ENCODE measurements around the gene OR6K6.
A peak's percentile ranks its signal among the peaks of the same experiment; 100 is the strongest.

The OR6K6 gene

GRCh38 chr1:158754420-158754819, at the start of gene OR6K6:
Gene OR6K6 (plus strand): TSS chr1:158754720. CDS start chr1:158754888, 168 bp downstream.
- no peak for DNase-seq (ENCODE audit: low read depth)

- DNase-seq (ENCODE audit: low read depth): no peak
Measured at GRCh38 chr1:158706096-158706495, 48.4 kb upstream of the OR6K6 start.

DNA sequence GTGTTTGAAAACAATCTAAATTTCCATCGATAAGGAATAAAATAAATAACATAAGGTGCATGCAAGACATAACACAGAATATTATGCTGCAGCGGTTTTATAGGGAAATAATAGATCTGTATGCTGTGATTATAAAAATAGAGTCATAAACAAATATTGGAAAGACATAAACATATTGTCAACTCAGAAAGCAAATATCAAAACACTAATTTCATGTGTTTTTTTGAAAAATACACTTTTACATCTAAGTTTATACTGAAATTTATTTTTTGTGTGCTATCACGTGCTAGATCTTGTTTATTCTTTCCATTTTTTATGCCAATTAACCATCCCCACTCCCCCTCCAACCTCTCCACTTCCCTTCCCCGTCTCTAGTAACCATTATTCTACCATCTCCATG, 43.4 kb upstream of the OR6K6 start:
- no peak for DNase-seq (ENCODE audit: low read depth)

DNA sequence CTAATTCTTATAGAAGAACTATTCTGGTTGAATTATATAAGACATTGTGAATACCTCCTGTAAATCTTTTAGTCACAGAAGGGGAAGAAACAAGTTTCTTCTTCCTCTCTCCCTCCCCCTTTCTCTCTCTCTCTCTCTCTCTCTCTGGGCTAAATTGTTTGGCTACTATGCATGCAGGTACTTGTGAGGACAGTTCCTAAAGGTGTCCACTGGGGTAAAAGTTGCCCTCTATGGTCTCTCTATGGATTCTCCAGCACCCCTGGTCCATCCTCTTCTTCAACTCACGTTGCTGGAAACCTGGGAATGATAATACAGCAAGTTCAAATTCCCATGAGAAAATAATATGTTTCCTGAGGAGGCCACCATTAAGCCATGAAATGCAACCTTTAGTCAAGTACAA, 39.8 kb upstream of the OR6K6 start:
- DNase-seq (ENCODE audit: low read depth): no peak

DNA sequence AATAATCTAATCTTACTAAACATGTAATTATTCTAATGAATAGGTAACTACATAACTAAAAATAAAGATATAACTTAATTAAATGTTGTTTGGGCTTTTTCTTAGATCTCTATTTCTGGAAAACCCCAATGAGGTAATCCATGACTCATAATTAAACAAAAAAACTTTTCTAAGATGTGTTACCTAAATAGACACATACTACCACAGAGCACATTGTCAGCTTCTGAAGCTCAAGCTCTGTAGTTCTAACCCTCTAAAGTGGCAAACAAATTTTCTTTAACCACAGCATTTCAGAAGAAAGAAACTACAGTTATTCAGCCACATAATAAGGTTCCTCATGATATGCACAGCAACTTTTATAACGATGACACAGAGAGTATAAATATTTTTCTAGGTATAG, 38.2 kb upstream of the OR6K6 start:
- DNase-seq (ENCODE audit: low read depth): no peak

GRCh38 chr1:158717344-158717743, 37.2 kb upstream of the OR6K6 start:
- no peak for DNase-seq (ENCODE audit: low read depth)

- no peak for DNase-seq (ENCODE audit: low read depth)
Measured at GRCh38 chr1:158719664-158720063, 34.9 kb upstream of the OR6K6 start.

GRCh38 chr1:158720620-158721019, 33.9 kb upstream of the OR6K6 start, which contains the start of gene OR6K3:
Gene OR6K3 (minus strand): TSS chr1:158720720. CDS start chr1:158718115, 2,605 bp downstream.
- DNase-seq (ENCODE audit: low read depth): no peak

GRCh38 chr1:158724442-158724841, 30.1 kb upstream of the OR6K6 start:
- no peak for DNase-seq (ENCODE audit: low read depth)

DNA sequence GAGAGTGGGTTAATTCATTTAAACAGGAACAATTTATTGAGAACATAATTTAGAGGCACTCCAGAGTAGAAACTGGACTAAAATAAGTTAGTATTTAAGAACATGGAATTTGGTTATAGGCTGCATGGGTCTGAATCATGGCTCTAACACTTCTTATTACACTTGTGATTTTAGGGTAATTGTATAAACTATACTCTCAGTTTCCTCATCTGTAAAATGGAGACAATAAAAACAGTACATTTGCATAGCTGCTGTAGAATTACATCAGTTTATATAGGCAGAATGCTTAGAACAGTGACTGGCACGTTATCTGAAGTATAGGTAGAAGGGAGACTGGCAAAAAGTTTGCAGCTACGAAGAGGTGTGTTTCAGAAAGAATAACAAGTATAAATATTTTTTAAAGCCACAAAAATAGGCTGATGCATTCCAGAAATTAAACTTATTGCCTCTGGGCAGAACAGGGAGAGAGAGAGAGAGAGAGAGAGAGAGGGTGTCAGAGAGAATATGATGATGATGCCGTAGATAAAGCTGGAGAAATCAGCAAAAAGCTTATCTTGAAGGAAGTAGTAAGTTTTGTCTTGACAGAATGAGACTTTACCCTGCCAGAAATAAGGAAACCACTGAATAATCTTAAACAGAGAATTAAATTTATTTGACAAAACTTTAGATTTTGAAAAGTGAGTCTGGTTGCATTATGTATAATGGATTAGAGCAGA, 25.9 kb upstream of the OR6K6 start:
- DNase-seq (ENCODE audit: low read depth): no peak

GRCh38 chr1:158730453-158730852, 24.1 kb upstream of the OR6K6 start:
- DNase-seq (ENCODE audit: low read depth): no peak

- DNase-seq (ENCODE audit: low read depth): no peak
Measured at GRCh38 chr1:158731707-158732106, 22.8 kb upstream of the OR6K6 start.

DNA sequence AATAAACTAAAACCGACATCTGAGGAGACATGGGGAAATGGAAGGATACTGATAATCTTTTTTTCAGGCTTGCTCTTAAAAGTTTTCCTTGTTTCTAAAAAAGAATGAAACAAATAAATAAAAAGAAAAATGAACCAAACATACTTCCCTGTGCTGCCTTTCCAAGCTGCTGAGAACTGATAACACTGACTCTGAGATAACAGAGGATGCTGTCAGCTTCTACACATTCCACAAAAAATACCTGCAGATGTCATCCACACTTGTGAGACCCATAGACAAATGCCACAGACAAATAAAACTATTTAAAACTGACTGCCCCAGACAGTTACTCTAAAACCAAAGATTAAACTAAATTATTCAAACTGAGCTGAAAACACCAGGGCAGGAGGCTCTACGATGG, 22.0 kb upstream of the OR6K6 start:
- no peak for DNase-seq (ENCODE audit: low read depth)

DNA sequence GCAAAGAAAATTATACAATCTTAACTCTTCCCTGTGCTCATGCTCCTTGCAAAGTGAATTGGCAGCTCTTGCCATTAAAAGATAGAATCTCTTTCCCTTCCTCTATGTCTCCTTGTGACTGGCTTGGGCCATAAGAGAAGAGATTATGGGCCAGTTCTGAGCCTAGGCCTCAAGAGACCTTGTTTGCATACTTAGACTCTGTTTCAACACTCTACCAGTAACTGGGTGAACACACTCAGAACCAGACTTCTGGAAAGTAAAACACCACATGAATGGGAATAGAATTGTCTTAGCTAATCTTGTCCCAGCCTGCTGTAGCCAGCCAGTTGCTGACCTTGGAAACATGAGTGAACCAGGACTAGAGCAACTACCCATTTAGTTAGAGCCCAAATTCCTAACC, 18.7 kb upstream of the OR6K6 start:
- DNase-seq (ENCODE audit: low read depth): no peak

DNA sequence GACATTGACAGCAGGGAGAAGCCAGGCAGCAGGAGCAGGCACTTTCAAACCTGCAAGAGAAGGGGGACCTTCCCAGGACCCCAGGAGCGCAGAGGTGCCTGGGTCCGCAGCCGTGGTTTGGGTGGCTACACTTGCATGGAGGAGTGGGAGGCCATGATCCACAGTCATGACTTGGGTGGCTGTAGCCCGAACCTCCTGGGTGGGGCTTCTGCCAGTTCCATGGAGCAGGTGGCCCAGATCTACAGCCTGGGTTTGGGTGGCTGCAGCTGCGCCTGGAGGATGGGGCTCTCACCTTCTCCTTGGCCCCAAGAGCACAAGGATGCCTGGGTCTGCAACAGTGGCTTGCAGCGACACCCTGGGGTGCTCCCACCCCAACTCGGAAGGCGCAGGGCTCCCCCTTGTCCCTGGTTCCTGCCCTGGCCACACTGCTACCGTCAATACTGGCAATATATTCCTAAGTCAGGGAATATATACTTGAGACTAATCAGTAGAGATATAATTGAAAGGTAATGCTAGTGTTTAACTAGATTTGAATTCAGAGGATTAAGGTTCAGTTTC, 2.3 kb upstream of the OR6K6 start:
- no peak for DNase-seq (ENCODE audit: low read depth)

GRCh38 chr1:158771950-158772866, 17.7 kb downstream of the OR6K6 start, which contains the start of gene OR6N1:
Gene OR6N1 (minus strand): TSS chr1:158772195. CDS start chr1:158766682, 5,513 bp downstream.
- DNase-seq (ENCODE audit: low read depth): no peak

GRCh38 chr1:158781104-158781503, 26.6 kb downstream of the OR6K6 start, which contains the start of gene OR6N2:
Gene OR6N2 (minus strand): TSS chr1:158781204. CDS start chr1:158777635, 3,569 bp downstream.
- DNase-seq (ENCODE audit: low read depth): no peak

DNA sequence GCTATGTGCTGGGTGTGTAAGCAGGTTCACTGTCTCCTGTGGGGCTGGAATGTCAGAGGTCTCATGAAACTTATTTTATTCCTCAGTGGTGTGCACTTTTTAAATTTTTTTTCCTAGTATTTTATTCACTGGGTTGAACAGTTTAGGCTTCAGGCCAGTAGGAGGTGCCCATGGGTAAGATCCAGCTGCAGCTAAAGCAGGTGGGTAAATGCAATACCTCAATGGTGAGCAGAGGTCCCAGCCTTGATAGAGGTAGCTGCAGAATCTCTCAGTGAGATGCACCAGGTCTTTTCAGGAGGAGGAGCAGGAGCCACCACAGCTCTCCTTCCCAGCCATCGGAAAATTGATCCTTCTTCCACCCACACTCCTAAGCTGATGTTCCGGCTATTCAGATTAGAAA, 39.1 kb downstream of the OR6K6 start:
- DNase-seq (ENCODE audit: low read depth): peak; percentile 19

DNA sequence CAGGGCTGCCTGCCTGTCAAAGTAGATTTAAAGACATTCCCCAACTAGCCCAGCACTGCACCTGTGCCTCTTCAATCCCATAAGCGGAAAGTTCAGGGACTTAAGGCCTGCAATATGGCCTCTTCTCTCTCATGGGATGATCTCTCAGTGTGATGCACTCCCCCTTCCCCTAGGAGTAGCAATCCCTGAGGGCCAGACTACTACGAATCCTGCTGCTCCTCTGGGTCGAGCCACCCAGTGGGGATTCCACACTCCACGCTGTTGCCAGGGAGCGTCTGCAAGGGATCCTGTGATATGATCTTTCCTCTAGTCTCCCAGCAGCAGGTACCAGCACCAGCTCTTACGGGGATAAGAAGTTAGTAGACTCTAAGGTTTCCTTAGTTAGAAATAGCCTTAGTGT, 39.7 kb downstream of the OR6K6 start:
- no peak for DNase-seq (ENCODE audit: low read depth)

DNA sequence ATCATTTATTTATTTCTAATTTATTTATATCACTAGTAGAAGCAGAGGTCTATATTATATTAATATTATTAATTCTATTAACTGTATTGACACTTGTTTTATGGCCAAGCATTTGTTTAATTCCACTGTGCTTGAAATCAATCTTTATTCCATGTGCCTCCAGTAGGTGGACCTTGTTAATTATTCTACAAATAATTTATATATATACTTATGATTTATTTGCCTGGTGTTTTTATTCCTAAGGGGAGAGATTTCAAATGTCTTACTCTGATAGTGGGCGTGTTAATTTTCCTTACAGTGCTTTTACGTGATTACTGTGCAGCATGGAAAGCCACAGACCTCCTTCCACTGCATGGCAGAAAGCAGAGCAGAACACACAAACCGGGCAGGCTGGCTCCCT, 44.0 kb downstream of the OR6K6 start:
- no peak for DNase-seq (ENCODE audit: low read depth)

- no peak for DNase-seq (ENCODE audit: low read depth)
Measured at GRCh38 chr1:158799689-158800088, 45.2 kb downstream of the OR6K6 start.

DNA sequence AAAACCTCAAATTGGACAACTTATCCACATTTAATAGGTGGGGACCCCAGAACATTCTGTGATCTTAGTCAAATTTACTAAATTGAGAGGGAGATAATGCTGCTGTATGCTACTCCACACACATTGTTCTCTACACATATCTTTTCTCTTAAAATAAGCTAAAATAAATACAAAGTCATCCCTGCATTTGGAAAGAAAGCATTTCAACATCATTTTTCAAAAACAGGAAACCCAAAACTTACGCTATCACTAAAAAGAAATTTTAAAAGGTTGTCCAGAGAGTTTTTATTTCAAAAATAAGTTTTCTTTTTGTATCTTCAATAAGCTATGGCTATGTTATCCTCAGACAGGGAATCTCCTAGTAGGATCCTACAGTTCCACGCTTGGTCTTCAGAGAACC, 46.0 kb downstream of the OR6K6 start:
- DNase-seq (ENCODE audit: low read depth): no peak

DNA sequence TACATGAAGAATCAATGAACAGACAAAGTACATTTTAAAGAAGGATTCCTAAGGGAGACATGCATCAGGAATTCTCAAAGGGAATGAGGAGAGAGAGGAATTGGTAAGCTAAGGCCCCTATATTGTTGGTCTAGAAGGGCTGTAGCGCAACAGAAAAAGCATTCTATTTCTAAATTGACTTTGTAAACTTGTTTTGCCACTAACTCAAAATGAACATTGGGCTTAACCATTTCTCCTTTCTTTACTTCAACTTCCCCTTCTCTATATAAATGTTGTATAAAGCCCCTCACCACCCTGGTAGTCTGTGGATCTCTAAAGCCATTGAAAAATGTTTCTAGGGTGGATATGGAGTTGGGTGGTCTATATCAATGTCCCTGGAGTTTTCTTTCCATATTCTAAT, 46.9 kb downstream of the OR6K6 start:
- DNase-seq (ENCODE audit: low read depth): no peak

Data from activated T-cell treated with anti-CD3 and anti-CD28 coated beads for 48 hours (primary cell).